Measurements from ENCODE around the gene TRMT61A. TPM values are rescaled to one million over a fixed set of nuclear protein-coding genes. Genes with fewer than 3 reads are reported as not detected.
"Not testable (repeated sequence)": the region's sequence is repeated elsewhere in the genome, so short reads cannot be mapped to it uniquely, and the experiment has no call there.

Gene TRMT61A
- total RNA-seq, 1 donor = 8.2 TPM

GRCh38 chr14:103523575-103523954, 5.4 kb upstream of the TRMT61A start:
- TF ChIP-seq CTCF (IDR thresholded peaks at IDR 0.05; ENCODE audit: insufficient read depth, low read depth, low read length) = no peak
- H3K4me3 ChIP-seq (ENCODE audit: low read depth, low read length) = no peak overlapping the region
- DNase-seq (ENCODE audit: low read depth) = no peak

- DNase-seq (ENCODE audit: low read depth) = no peak
- TF ChIP-seq CTCF (IDR thresholded peaks at IDR 0.05; ENCODE audit: insufficient read depth, low read depth, low read length) = no peak
- H3K4me3 ChIP-seq (ENCODE audit: low read depth, low read length) = no peak overlapping the region
Observed at GRCh38 chr14:103524002-103524935, 4.7 kb upstream of the TRMT61A start.

- not testable (repeated sequence) for H3K4me3 ChIP-seq (ENCODE audit: low read depth, low read length); DNase-seq (ENCODE audit: low read depth)
Observed at GRCh38 chr14:103525430-103526246, 3.4 kb upstream of the TRMT61A start.

GRCh38 chr14:103526247-103526913, 2.6 kb upstream of the TRMT61A start:
- TF ChIP-seq CTCF (IDR thresholded peaks at IDR 0.05; ENCODE audit: insufficient read depth, low read depth, low read length) = no peak
- no peak for DNase-seq (ENCODE audit: low read depth)
- H3K4me3 ChIP-seq (ENCODE audit: low read depth, low read length) = no peak overlapping the region

GRCh38 chr14:103526914-103527248, 2.1 kb upstream of the TRMT61A start:
- no peak for DNase-seq (ENCODE audit: low read depth)
- H3K4me3 ChIP-seq (ENCODE audit: low read depth, low read length) = no peak overlapping the region
- no peak for TF ChIP-seq CTCF (IDR thresholded peaks at IDR 0.05; ENCODE audit: insufficient read depth, low read depth, low read length)

- no peak for TF ChIP-seq CTCF (IDR thresholded peaks at IDR 0.05; ENCODE audit: insufficient read depth, low read depth, low read length)
- no peak for DNase-seq (ENCODE audit: low read depth)
- no peak overlapping the region for H3K4me3 ChIP-seq (ENCODE audit: low read depth, low read length)
Observed at GRCh38 chr14:103527408-103528145, 1.4 kb upstream of the TRMT61A start.

Data from fibroblast of villous mesenchyme (primary cell).